ENCODE data around the gene ZNF148.

The ZNF148 gene

GRCh38 chr3:125192190-125193035, 182.7 kb downstream of the ZNF148 start:
- peak; percentile 80 for DNase-seq (ENCODE audit: extremely low spot score)

GRCh38 chr3:125191730-125192129, 183.4 kb downstream of the ZNF148 start:
- DNase-seq (ENCODE audit: extremely low spot score), result no peak
- POLR2A ChIA-PET, result no interaction called here
- CTCF ChIA-PET, result interaction anchor here (0.6 to 3.9 kb wide), 12 partner anchors 10 to 233 kb away, joined by 3 to 16 read pairs (median 3); partner anchors contain the start of gene SLC12A8

More at GRCh38 chr3:125192190-125193035, 182.7 kb downstream of the ZNF148 start:
- ChIA-PET POLR2A (no interaction called here), CTCF (interaction anchor here (0.6 to 3.9 kb wide), 15 partner anchors 10 to 232 kb away, joined by 3 to 16 read pairs (median 3); partner anchors contain the start of gene SLC12A8)
- peak; percentile 56 for TF ChIP-seq CTCF (IDR thresholded peaks at IDR 0.05; ENCODE audit: control extremely low read depth, extremely low read depth, low read depth, missing control alignments)

GRCh38 chr3:125191256-125191655, 183.9 kb downstream of the ZNF148 start:
- CTCF ChIA-PET, result interaction anchor here (0.9 to 3.9 kb wide), 9 partner anchors 9 to 234 kb away, joined by 3 to 16 read pairs (median 3); no protein-coding TSS in a partner anchor
- no peak for TF ChIP-seq CTCF (IDR thresholded peaks at IDR 0.05; ENCODE audit: control extremely low read depth, extremely low read depth, low read depth, missing control alignments)
- POLR2A ChIA-PET, result no interaction called here
- no peak for DNase-seq (ENCODE audit: extremely low spot score)

More at GRCh38 chr3:125191730-125192129, 183.4 kb downstream of the ZNF148 start:
- TF ChIP-seq CTCF (IDR thresholded peaks at IDR 0.05; ENCODE audit: control extremely low read depth, extremely low read depth, low read depth, missing control alignments), result no peak

GRCh38 chr3:125190786-125191185, 184.3 kb downstream of the ZNF148 start:
- DNase-seq (ENCODE audit: extremely low spot score), result no peak
- POLR2A ChIA-PET, result no interaction called here
- CTCF ChIA-PET, result interaction anchor here (1.3 to 3.9 kb wide), 2 partner anchors 11 to 40 kb away, joined by 3 to 16 read pairs; no protein-coding TSS in a partner anchor
- TF ChIP-seq CTCF (IDR thresholded peaks at IDR 0.05; ENCODE audit: control extremely low read depth, extremely low read depth, low read depth, missing control alignments), result no peak

GRCh38 chr3:125189378-125190165, 185.6 kb downstream of the ZNF148 start:
- DNase-seq (ENCODE audit: extremely low spot score), result no peak
- POLR2A ChIA-PET, result no interaction called here
- TF ChIP-seq CTCF (IDR thresholded peaks at IDR 0.05; ENCODE audit: control extremely low read depth, extremely low read depth, low read depth, missing control alignments), result no peak
- CTCF ChIA-PET, result interaction anchor here (0.8 to 3.9 kb wide), 4 partner anchors 9 to 39 kb away, joined by 3 to 16 read pairs (median 3); no protein-coding TSS in a partner anchor

GRCh38 chr3:125188955-125189354, 186.2 kb downstream of the ZNF148 start:
- DNase-seq (ENCODE audit: extremely low spot score), result no peak
- POLR2A ChIA-PET, result no interaction called here
- TF ChIP-seq CTCF (IDR thresholded peaks at IDR 0.05; ENCODE audit: control extremely low read depth, extremely low read depth, low read depth, missing control alignments), result no peak
- CTCF ChIA-PET, result interaction anchor here (0.8 to 1.4 kb wide), 3 partner anchors 8 to 50 kb away, joined by 3 read pairs; no protein-coding TSS in a partner anchor
